GM20431 (cell line): Measurements from ENCODE around the gene SLC16A14.
"Not testable (repeated sequence)": the region's sequence is repeated elsewhere in the genome, so short reads cannot be mapped to it uniquely, and the experiment has no call there.

Experiments used
- in situ Hi-C: fragments of 300-500 bp; cut with MseI, MboI; formaldehyde crosslinking; loops from one replicate; pipeline ENCODE4 v1.15.0; 2020; ENCODE audit warnings: low sequenced_read_pairs; ENCODE audit not compliant: unreplicated experiment

Gene SLC16A14

GRCh38 chr2:230068651-230069055, at the start of gene SLC16A14:
TSS of gene SLC16A14 (minus strand) at chr2:230068924. CDS start at chr2:230059352, 9,572 bp downstream.
- in situ Hi-C loops = no loop called here

DNA sequence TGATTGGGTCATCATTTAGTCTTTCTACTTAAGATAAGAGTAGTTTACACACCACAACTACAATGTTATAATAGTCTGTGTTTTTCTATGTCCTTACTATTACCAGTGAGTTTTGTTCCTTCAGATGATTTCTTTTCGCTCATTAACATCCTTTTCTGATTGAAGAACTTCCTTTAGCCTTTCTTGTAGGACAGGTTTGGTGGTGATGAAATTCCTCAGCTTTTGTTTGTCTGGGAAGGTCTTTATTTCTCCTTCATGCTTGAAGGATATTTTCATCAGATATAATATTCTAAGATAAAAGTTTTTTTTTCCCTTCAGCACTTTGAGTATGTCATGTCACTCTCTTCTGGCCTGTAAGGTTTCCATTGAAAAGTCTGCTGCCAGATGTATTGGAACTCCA, 38.0 kb upstream of the SLC16A14 start:
- in situ Hi-C loops = no loop called here

DNA sequence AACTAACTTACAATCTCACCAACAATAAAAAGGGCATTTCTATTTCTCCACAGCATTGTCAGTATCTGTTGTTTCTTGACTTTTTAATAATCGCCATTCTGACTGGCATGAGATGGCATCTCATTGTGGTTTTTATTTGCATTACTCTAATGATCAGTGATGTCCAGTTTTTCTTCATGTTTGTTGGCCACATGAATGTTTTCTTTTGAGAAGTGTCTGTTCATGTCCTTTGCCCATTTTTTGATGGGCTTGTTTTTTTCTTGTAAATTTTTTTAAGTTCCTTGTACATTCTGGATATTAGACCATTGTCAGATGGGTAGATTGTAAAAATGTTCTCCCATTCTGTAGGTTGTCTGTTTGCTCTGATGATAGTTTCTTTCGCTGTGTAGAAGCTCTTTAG, 33.2 kb upstream of the SLC16A14 start:
- in situ Hi-C loops = not testable (repeated sequence)

DNA sequence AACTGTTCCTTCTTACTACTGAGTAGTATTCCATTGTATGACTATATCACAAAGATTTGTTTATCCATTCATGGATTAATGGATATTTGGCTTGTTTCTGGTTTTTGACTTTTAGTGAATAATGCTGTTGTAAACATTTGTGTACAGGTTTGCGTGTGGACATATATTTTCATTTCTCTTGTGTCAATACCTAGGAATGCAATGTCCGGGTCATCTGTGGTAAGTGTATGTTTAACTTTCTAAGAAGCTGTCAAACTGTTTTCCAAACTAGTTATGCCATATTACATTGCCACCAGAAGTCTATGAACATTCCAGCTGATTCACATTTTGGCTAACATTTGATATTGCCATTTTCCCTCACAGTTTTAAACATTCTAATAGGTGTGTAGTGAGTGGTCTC, 29.1 kb upstream of the SLC16A14 start:
- in situ Hi-C loops = no loop called here

DNA sequence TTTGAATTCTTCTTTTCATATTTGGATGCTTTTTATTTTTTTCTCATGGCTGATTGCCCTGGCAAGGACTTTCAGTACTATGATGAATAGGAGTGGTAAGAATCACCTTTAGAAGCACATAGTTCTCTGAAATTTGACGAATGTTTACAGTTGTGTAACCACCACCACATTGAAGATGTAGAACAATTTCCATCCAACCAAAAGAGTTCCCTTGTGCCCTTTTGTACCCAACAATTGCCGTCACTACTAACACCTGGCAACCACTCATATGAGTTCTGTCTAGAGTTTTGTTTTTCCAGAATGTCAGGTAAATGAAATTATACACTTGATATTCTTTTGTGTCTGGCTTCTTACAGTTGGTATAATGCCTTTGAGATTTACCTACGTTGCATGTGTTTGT, 28.7 kb upstream of the SLC16A14 start:
- in situ Hi-C loops = no loop called here

DNA sequence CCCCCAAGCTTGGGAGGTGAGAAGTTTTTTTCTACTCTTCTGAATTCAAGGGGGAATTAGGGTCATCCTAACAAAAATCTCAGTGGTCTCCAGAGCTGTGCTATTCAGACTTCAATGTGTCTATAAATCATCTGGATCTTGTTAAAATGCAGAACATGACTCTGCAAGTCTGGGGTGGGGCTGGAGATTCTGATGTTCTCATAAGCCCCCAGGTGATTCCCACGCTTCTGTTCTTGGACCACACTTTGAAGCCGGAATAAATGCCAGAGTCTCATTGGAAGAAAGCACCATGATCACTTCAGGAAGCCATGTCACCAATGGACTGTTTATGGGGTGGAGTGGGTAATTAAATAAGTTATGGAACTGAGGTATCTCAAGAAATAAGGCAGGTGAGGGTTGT, 22.2 kb upstream of the SLC16A14 start:
- in situ Hi-C loops = no loop called here

GRCh38 chr2:230085201-230085600, 16.5 kb upstream of the SLC16A14 start:
- in situ Hi-C loops = no loop called here

- in situ Hi-C loops = no loop called here
Measured at GRCh38 chr2:230077851-230078547, 9.3 kb upstream of the SLC16A14 start.

DNA sequence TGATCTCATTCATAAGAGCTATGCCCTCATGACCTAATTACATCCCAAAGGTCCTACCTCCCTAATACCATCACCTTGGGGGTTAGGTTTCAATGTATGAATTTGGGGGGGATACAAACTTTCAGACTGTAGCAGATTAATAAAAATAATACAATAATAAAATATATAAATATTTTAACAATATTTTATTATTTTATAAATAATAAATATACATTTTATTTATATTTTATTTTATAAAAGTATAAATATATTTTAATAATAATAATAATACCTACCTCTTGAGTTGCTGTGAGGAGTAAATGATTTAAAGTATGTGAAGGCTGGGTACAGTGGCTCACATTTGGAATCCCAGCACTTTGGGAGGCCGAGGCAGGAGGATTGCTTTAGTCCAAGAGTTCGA, 8.1 kb upstream of the SLC16A14 start:
- in situ Hi-C loops = no loop called here

DNA sequence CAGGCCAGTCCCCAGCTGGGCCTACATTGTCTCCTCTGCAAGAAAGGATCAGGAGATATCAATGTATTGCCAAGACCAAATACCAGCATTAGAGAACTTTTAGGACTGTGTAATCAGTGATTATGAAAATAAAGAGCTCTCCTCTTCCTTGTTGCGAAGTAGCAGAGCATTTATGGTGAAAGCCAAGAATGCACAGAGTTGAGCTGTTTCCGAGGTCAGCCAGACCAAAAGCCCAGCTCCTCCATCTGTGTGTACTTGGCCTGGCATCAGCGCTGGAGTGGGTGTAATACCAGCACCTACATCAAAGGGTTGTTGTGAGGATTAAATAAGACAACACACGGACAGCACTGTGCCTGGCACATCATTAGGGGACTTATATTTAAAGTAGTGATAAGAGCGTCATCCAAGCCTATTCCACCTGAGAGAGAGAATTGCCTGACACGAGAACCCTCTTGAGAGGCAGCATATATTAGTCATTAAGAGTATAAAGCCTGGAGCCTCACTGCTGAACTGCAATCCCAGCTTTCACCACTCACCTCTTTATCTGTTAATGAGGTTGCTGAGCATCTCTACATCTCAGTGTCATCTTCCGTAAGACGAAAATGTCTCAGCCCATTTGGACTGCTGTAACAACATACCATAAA, 7.4 kb upstream of the SLC16A14 start:
- in situ Hi-C loops = no loop called here

- in situ Hi-C loops = no loop called here
Measured at GRCh38 chr2:230071421-230071820, 2.7 kb upstream of the SLC16A14 start.

DNA sequence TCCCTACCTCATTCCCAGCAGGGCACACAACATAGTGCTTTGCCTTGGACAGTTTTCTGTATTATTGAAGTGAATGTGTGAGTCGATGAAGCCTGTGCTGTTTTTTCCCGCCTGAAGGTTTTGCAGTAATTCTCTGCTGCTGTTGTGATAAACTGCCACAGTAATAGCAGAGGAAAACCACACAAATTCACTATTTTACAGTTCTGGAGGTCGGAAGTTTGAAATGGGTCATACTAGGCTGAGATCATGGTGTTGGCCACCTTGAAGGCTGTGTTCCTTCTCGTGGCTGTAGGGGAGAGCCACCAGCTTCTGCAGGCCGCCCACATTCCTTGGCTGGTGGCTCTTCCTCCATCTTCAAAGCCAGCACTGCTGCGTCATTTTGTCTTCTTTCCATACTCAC, 678 bp upstream of the SLC16A14 start:
- in situ Hi-C loops = no loop called here

DNA sequence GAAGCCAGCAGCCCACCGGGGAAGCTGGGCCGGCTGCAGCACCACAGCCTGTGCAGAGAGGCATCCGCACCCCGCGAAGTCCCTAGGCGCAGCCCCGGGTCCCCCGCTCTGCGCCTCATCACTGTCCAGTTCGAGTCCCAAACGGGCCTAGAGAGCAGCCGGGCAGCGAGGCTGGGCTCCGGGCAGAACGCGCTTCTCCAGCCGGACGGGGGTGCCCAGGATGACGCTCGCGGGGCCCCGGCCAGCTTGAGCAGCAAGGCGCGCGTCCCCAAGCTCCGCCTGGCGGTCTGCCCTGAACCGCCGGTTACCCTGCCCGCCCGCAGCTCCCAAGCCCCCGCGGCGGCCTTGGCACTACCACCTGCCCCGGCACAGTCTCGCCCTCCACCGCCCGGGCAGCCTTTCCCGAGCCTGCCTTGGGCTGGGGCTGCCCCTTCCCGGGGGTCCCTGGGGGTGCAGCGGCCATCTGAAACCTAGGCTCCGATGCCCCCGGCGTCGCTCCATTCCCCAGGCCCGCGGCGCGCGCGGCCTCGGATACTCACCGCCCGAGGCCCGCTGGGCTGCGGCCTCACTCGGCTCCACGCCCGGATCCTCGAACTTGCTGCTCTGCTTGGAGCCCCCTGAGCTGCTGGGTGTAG, 591 bp downstream of the SLC16A14 start:
- in situ Hi-C loops = no loop called here

DNA sequence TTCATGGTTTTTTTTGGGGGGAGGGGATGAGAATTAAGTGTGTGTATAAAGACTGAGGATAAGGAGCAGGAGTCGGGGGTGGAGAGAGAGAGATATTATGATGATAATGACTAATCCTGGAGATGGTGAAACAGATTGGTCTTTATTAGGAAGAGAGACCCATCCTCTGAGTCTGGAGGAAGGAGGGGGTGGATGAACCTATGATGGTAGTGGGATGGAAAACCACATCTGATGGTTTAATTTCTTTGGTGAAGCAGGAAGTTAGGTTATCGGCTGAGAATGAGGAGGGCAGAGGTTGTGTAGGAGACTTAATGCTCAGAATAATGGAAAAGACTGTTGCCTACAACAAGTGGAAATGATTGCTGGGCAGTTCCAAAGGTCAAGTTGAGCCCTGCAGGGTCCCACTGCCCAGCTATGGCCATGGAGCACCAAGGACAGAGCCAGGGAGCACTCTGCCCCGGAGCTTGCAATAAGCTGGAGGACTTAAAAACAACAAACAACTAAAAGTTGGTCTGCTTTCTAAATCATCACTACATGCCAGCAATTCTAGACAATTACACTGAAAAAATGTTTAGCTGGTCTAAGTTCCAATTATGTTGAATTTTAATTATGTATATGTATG, 7.9 kb downstream of the SLC16A14 start:
- in situ Hi-C loops = no loop called here

- in situ Hi-C loops = no loop called here
Measured at GRCh38 chr2:230053753-230054478, 14.8 kb downstream of the SLC16A14 start.

DNA sequence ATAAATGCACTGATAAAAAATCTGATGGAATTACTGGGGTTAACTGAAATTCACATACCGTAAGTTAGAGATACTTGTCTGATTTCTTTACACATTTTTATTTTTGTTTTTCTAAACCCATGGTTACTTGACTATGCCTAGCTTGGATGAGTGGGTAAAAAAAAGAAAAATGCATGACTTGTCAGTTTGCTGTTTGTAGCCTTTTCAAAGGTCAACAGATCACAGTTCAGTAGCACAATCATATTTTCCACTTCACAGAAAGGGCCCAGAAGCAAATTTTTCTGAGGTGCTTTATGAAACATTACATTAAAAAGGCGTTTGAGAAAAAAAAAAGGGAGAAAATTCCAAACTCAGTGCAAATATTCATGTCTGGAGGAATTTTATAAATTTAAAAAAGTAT, 16.4 kb downstream of the SLC16A14 start:
- in situ Hi-C loops = no loop called here

DNA sequence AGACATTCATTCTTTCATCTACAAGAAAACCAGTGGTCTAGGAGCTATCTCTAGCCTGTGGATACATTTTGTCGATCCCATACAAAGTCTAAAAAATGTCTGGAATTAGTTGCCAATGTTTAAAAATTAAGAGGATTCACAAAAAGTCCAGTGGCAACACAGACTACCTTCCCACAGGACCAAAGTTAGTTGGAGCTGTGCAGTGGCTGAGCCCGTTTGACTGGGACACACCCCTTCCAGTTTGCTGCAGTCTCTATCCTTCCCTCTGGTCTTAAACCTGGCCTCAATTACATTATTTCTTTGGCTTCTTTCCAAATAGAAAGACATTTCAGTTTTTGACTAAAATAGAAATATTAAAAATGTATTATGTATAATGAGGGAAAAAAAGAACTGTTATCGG, 18.6 kb downstream of the SLC16A14 start:
- in situ Hi-C loops = no loop called here

GRCh38 chr2:230048010-230048671, 20.6 kb downstream of the SLC16A14 start:
- in situ Hi-C loops = no loop called here

- in situ Hi-C loops = no loop called here
Measured at GRCh38 chr2:230046491-230046890, 22.2 kb downstream of the SLC16A14 start.

- in situ Hi-C loops = no loop called here
Measured at GRCh38 chr2:230043461-230043860, 25.3 kb downstream of the SLC16A14 start.
